M059J (cell line): ENCODE measurements around the gene ELAC1. TPM values are rescaled to one million over a fixed set of nuclear protein-coding genes. Genes with fewer than 3 reads are reported as not detected.

ENCODE experiments used
- DNase-seq: peaks from one replicate; pipeline ENCODE4 v3.0.0-alpha.2; 2012; ENCODE audit warnings: low read depth
- total RNA-seq: library from RNA; depleted of rRNA; stranded (reverse); fragments of >200 nt; shearing (Covaris generic); gene quantifications from 2 replicates; pipeline ENCODE4 v1.2.3, GENCODE V29; 2014; rRNA removed

Gene ELAC1
- total RNA-seq, 1 experiment from 2014 or later, result 5.8 TPM

DNA sequence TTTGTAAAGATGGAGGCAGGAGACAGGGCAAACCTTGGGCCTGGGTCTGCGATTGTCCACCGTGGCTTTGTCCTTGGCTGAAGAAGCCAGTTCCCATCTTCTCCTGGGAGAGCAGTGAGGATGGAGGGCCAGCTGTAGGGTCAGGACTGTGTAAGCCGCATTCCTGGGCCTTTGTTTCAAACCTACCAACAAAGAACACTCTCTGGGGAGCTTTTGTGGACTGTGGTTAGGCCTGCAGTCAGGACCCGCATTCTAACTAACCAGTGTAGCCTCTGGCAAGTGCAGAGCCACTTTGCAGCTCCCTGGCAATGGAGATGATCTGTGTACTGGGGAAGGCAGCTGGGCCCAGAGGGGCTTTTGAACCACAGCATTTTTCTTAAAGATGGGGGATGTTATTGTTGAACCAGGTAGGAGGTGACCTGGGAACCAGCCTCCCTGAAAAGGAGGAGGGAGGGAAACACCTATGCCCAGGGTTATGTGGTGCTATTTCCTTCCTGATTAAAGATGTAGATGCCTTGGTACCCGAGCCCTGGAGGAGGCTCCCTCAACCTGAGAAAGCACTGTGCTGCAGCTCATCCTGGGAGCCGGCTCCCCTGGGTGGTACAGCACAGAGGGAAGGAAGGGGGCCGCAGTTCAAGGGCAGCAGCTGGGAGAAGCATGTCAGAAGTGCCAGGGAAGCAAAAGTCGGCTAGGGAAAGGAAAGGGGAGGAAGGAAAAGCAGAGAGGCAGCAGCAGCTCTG is 49.5 kb downstream of the ELAC1 start:
- DNase-seq, result peak; percentile 26

DNA sequence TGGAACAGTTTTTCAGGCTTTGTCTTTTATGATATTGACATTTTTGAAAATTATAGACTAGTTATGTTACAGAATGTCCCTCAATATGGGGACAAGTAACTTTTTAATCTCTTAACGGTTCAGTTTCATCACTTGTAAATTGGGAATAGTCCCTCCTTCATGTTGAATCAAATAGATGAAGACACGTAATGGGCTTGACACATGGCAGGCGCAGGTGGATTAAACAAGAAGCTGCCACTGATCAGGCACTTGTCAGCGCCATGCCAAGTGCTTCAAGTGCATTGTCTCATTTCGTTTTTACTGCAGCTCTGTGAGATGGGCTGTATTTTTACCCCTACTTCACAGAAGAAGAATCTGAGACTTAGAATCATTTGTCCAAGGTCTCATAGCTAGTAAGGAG is 52.7 kb downstream of the ELAC1 start:
- no peak for DNase-seq

GRCh38 chr18:51021226-51021965 is 53.6 kb downstream of the ELAC1 start:
- DNase-seq, result no peak

DNA sequence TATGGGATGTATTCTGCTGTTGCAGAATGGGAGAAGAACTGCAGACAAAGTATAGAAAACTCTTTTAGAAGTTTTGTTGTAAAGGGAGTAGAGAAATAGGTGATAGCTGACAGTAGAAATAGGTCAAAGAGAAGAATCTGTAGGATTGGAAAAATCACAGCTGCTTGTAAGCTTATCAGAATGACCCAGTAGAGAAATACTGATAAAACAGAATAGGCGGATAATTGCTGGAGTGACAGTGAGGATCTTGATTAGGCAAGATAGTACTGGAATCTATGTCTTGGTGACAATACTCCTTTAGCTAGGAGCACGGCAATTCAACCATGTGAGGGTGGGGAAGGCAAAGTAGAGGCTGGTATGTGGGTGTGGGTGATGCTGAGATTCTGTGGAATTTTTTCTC is 57.7 kb downstream of the ELAC1 start:
- no peak for DNase-seq

DNA sequence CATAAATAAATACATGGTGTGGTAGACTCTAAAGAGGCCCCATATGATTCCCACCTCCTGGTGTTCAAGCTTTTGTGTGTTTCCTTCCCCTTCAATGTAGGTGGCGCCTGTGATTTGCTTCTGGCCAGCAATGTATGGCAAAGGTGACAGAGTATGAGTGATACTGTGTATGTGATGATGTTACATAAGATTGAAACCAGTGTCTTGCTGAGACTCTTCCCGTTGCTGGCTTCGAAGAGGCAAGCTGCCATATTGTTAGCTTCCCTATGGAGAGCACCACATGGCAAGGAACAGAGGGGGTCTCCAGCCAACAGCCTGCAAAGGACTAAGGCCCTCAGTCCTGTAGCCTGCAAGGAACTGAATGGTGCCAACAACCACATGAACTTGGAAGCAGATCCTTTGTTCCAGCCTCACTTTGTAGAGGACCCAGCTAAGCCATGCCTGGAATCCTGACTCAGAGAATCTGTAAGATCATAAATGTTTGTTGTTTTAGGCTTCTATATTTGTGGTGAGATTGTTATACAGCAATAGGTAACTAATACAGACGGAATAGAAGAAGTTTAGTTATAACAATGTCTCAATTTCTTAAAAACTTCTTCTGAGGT is 60.5 kb downstream of the ELAC1 start:
- peak; percentile 25 for DNase-seq

DNA sequence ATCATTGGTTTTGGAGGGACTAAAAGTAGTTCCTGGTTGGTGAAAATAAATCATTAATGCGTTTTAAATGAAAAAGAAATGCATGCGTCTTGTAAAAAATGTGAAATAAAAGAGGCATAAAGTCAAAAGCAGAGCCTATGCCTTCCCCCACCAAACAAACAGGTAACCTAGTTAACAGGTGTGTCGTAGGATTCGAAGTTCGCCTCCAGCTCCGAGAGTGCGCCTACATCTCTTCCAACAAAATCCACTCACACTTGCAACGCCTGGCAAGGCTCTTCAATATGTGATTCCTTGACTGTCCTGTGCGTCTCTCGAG is 61.5 kb downstream of the ELAC1 start:
- DNase-seq, result no peak

DNA sequence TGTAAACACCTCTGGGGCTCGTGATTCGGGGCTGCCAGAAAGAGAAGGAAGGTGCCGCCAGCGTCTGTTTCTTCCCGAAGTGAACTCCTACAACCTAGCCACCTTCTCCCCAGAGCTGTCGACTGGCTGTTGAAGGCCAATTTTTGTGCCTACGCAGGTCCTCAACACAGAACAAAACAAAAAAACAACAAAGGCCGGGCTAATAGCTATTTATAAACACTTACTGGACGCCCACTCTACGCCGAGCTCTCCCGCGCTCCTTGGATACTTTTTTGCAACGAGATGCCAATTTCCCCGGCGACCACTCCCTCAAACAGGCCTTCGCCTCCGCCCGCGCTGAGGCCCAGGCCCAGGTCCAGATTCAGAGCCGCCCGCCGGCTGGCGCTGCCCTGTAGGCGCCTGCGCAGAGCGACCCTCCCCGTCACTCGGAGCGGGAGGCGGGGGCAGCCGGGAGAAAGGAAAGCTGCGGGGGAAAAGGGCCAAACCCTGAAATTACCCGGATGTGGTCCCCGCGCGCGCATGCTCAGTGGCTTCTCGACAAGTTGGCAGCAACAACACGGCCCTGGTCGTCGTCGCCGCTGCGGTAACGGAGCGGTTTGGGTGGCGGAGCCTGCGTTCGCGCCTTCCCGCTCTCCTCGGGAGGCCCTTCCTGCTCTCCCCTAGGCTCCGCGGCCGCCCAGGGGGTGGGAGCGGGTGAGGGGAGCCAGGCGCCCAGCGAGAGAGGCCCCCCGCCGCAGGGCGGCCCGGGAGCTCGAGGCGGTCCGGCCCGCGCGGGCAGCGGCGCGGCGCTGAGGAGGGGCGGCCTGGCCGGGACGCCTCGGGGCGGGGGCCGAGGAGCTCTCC is 62.1 kb downstream of the ELAC1 start, which contains the start of gene SMAD4:
Gene SMAD4 (plus strand): TSS at position 520 of the 843 bp plus-strand sequence. CDS start 16,834 bp downstream, outside the sequence.
- peak; percentile 93 for DNase-seq

DNA sequence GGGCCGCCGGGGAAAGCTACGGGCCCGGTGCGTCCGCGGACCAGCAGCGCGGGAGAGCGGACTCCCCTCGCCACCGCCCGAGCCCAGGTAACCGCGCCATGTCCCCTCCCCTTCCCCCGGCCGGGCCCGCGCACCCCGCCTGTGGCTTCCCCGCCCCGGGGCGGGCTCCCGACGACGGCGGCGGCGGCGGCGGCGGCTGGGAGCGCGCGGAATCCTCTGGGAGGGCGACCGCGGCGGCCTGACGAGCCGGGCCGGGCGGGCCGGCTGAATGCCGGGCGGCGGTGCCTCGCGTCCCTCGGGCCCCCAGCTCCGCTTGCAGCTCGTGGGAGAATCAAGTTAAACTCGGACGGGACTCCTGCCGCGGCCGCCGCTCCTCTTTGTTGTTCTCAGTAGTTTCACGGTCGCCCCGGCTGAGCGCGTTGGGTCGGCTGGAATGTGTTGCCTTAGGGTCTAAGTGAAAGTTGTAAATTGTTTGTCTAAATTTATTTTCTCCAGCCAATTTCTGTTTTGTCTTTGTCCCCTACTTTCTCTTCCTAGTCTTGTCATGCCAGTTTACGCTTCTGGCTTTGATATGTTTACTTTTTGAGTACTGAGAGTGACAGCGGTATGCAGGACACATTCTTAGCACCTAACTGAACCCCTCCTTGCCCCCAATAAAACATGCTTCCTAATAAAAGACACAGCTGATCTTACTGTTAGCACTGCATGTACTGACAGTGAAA is 62.9 kb downstream of the ELAC1 start:
- DNase-seq, result peak; percentile 63

DNA sequence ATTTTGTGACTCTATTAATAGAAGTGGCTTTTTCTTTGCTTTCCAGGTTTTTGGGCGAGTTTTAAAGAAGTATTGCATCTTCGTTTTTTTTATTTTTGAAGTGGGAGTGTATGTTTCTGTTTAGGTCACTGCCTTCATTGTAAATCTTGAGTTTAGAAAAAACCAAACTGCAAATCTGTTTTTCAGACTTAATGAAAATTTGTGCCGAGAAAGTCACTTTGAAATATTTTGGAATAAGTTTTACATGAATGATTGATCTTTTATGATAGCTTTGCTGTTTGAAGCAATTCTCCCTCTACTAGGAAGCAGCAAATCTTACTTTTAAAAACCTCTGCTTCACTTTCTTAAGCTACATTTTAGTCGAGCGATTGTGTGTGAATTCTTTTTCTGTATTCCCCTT is 64.4 kb downstream of the ELAC1 start:
- DNase-seq, result no peak

DNA sequence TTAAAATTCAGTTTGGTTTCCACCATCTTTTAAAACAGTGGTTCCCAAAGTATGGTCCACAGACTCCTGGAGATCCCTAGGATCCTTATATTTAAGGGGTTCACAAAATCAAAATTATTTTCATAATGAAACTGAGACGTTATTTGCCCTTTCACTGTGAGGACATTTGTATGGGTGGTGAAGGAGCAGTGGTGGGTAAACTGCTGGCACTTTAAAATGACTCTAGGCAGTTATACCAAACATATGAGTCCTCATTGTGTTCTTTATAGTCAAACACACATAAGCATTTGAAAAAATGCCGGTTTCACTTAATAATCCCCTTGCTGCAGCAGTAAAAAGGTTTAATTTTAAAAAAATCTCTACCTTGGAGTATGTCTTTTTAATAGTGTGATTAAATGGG is 69.4 kb downstream of the ELAC1 start:
- no peak for DNase-seq

Other genes starting within 250 kb of the ELAC1 start
- not detected in 2 replicates for gene MRO, start 148.0 kb upstream of the ELAC1 start, total RNA-seq
- gene ME2, start 88.9 kb upstream of the ELAC1 start, total RNA-seq, result 44.1 and 46.0 TPM in 2 replicates
- gene SMAD4, start 62.2 kb downstream of the ELAC1 start, total RNA-seq, result 73.1 and 110 TPM in 2 replicates
- gene MEX3C, start 229.6 kb downstream of the ELAC1 start, total RNA-seq, result 30.4 and 45.6 TPM in 2 replicates